VCaP (cell line): Measurements from ENCODE around the gene FBXO5.

Source experiments
- H3K27ac ChIP-seq: fragments of 450-650 bp; 2 replicates; pipeline ENCODE4 v1.5.1; 2017
- TF ChIP-seq, protein P1 (sequence below): fragments of 450-650 bp; conservative IDR thresholded peaks from 2 replicates; pipeline ENCODE4 v1.5.1; 2017; ENCODE audit warnings: mild to moderate bottlenecking, moderate library complexity

FBXO5 gene

GRCh38 chr6:152986978-152987377, 4.1 kb upstream of the FBXO5 start:
- TF ChIP-seq, protein P1, sequence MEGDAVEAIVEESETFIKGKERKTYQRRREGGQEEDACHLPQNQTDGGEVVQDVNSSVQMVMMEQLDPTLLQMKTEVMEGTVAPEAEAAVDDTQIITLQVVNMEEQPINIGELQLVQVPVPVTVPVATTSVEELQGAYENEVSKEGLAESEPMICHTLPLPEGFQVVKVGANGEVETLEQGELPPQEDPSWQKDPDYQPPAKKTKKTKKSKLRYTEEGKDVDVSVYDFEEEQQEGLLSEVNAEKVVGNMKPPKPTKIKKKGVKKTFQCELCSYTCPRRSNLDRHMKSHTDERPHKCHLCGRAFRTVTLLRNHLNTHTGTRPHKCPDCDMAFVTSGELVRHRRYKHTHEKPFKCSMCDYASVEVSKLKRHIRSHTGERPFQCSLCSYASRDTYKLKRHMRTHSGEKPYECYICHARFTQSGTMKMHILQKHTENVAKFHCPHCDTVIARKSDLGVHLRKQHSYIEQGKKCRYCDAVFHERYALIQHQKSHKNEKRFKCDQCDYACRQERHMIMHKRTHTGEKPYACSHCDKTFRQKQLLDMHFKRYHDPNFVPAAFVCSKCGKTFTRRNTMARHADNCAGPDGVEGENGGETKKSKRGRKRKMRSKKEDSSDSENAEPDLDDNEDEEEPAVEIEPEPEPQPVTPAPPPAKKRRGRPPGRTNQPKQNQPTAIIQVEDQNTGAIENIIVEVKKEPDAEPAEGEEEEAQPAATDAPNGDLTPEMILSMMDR: no peak
- H3K27ac ChIP-seq: no peak overlapping the region

- H3K27ac ChIP-seq: peak overlapping the region; percentile 87; the same call in 1 of the 2 replicates
Observed at GRCh38 chr6:152985300-152985699, 2.5 kb upstream of the FBXO5 start.

GRCh38 chr6:152984513-152984872, 1.7 kb upstream of the FBXO5 start:
- TF ChIP-seq, protein P1: no peak
- H3K27ac ChIP-seq: peak overlapping the region; percentile 87

DNA sequence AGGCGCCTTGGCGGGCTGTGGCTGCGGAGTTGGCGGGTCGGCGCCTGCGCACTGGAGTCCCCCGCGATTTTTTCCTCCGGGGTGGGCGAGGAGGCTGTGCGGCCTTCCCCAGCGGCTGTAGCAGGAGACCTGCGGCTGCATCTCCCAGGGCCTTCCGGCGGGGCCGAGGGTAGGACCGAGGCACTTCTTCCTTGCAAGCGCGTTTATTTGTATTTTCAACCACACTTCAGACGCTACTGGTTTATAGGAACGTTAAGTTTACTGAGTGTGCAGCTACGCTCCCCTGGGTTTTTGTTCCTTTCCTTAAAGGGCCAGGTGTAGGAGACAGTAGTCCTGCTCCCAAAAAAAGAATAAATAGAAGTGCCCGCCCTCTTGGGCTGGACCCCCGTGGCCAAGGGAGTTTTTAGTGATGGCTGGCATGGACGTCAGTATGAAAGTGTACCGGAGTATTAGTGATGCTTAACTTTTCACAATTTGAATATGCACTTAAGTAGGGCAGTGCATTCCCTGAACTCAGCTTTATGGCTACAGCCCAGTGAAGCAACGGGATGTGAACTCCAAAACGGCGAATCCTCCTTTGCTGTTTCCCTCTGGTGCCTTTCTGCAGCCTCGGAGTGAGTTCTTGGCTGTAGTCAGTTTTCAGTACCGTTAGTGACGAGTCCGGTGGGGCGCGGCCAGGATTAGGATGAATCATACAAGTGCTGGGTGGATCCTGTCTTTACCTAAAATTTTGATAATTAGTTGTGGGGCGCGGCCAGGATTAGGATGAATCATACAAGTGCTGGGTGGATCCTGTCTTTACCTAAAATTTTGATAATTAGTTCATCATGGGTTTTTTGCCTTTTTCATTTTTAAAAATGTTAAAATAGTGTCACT, 1.0 kb upstream of the FBXO5 start:
- peak overlapping the region; percentile 87 for H3K27ac ChIP-seq
- TF ChIP-seq, protein P1: no peak

- peak overlapping the region; percentile 87 for H3K27ac ChIP-seq
- TF ChIP-seq, protein P1: no peak
Observed at GRCh38 chr6:152981989-152982903, 595 bp downstream of the FBXO5 start.

DNA sequence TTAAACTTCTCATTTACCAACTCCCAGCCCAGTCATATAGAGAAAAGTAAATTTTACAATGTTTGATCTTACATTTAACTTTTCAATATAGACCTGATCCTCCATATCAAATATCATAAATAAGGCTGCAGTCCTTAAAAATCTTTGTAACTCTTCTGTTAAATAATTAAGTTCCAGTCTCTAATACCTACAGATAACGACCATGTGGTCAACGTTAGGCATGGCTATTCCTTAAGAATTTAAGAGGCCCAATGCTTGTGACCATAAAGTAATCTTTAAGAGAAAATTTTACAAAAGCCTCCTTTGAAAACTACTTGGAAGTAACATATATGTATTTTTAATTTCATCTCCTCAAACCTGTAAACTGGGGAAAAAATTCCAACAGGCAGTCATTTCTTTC, 1.6 kb downstream of the FBXO5 start:
- peak overlapping the region; percentile 87; the same call in 1 of the 2 replicates for H3K27ac ChIP-seq
- TF ChIP-seq, protein P1: no peak

DNA sequence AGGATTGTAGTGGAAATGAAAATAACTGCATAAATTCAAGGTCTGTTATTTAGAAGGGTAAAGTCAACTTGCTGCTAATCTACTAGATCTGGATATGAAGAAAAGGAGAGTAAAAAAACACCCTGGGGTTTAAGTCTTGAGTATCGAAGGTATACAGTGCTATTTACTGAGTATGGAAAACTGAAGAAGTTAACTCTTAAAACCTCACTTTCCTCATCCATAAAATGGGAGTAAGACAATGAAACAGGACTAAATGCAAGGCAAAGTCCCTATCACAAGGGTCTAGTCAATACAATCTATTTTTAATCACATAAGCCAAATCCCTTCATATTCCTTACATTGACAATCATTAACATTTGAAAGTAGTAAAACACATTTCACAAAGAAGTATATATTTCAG, 2.2 kb downstream of the FBXO5 start:
- TF ChIP-seq, protein P1: no peak
- H3K27ac ChIP-seq: no peak overlapping the region
